Stimulated activated CD4-positive, alpha-beta T cell treated with anti-CD3 and anti-CD28 coated beads, Interleukin-4, amount 100 ng/mL, for 1 hour (primary cell): ENCODE results near the gene BACE2.
"Not testable (repeated sequence)": the region's sequence is repeated elsewhere in the genome, so short reads cannot be mapped to it uniquely, and the experiment has no call there.

Experiments used
- DNase-seq: peaks from one replicate; pipeline ENCODE4 v3.0.0-alpha.2; 2020

BACE2 gene

GRCh38 chr21:41186755-41187536 lies 19.0 kb downstream of the BACE2 start:
- DNase-seq = no peak

GRCh38 chr21:41187537-41188025 lies 19.6 kb downstream of the BACE2 start:
- DNase-seq = no peak

- no peak for DNase-seq
Observed at GRCh38 chr21:41188486-41189149, 20.7 kb downstream of the BACE2 start.

GRCh38 chr21:41189150-41189745 lies 21.3 kb downstream of the BACE2 start:
- no peak for DNase-seq

- not testable (repeated sequence) for DNase-seq
Observed at GRCh38 chr21:41192552-41192951, 24.6 kb downstream of the BACE2 start.

- DNase-seq = no peak
Observed at GRCh38 chr21:41195311-41195710, 27.4 kb downstream of the BACE2 start.

- no peak for DNase-seq
Observed at GRCh38 chr21:41196993-41197392, 29.0 kb downstream of the BACE2 start.

- no peak for DNase-seq
Observed at GRCh38 chr21:41197582-41197981, 29.6 kb downstream of the BACE2 start.

- DNase-seq = not testable (repeated sequence)
Observed at GRCh38 chr21:41198647-41199046, 30.7 kb downstream of the BACE2 start.

GRCh38 chr21:41199123-41199522 lies 31.2 kb downstream of the BACE2 start:
- DNase-seq = no peak

- no peak for DNase-seq
Observed at GRCh38 chr21:41199588-41199987, 31.6 kb downstream of the BACE2 start.

- DNase-seq = no peak
Observed at GRCh38 chr21:41201385-41201784, 33.4 kb downstream of the BACE2 start.

- DNase-seq = no peak
Observed at GRCh38 chr21:41204736-41205135, 36.8 kb downstream of the BACE2 start.

GRCh38 chr21:41207401-41208375 lies 39.7 kb downstream of the BACE2 start:
- no peak for DNase-seq

- DNase-seq = no peak
Observed at GRCh38 chr21:41208376-41208763, 40.4 kb downstream of the BACE2 start.

GRCh38 chr21:41209016-41209619 lies 41.2 kb downstream of the BACE2 start:
- DNase-seq = no peak

GRCh38 chr21:41210426-41211059 lies 42.6 kb downstream of the BACE2 start:
- no peak for DNase-seq

GRCh38 chr21:41211060-41211805 lies 43.3 kb downstream of the BACE2 start:
- no peak for DNase-seq

GRCh38 chr21:41213021-41213420 lies 45.1 kb downstream of the BACE2 start:
- DNase-seq = no peak

GRCh38 chr21:41215856-41216408 lies 48.0 kb downstream of the BACE2 start:
- no peak for DNase-seq

- no peak for DNase-seq
Observed at GRCh38 chr21:41216486-41216885, 48.5 kb downstream of the BACE2 start.
